ENCODE results near the gene LRRC74A.

DNA sequence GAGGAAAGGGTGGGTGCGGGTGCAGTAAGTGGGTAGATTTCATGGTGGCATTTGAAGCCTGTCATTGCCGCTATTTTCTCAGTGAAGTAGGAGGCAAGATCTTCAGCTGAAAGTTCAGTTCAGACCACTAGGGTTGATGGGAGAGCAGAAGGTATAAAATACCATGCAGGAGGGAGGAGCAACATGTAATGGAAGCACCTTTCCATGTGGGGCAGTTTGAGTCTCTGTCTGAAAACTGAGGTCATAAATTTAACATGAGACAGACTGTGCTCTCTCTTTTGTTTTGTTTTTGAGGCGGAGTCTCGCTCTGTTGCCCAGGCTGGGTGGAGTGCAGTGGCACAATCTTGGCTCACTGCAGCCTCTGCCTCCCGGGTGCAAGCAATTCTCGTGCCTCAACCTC is 22.7 kb downstream of the LRRC74A start:
- TF ChIP-seq, protein P1, sequence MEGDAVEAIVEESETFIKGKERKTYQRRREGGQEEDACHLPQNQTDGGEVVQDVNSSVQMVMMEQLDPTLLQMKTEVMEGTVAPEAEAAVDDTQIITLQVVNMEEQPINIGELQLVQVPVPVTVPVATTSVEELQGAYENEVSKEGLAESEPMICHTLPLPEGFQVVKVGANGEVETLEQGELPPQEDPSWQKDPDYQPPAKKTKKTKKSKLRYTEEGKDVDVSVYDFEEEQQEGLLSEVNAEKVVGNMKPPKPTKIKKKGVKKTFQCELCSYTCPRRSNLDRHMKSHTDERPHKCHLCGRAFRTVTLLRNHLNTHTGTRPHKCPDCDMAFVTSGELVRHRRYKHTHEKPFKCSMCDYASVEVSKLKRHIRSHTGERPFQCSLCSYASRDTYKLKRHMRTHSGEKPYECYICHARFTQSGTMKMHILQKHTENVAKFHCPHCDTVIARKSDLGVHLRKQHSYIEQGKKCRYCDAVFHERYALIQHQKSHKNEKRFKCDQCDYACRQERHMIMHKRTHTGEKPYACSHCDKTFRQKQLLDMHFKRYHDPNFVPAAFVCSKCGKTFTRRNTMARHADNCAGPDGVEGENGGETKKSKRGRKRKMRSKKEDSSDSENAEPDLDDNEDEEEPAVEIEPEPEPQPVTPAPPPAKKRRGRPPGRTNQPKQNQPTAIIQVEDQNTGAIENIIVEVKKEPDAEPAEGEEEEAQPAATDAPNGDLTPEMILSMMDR (IDR thresholded peaks at IDR 0.05): no peak
- no peak for TF ChIP-seq POLR2A (IDR thresholded peaks at IDR 0.05)

Data from right lobe of liver (tissue), 4 donors.